ENCODE measurements around the gene UGT1A4.

GRCh38 chr2:233792720-233793119, 74.2 kb downstream of the UGT1A4 start:
- TF ChIP-seq, protein P1, sequence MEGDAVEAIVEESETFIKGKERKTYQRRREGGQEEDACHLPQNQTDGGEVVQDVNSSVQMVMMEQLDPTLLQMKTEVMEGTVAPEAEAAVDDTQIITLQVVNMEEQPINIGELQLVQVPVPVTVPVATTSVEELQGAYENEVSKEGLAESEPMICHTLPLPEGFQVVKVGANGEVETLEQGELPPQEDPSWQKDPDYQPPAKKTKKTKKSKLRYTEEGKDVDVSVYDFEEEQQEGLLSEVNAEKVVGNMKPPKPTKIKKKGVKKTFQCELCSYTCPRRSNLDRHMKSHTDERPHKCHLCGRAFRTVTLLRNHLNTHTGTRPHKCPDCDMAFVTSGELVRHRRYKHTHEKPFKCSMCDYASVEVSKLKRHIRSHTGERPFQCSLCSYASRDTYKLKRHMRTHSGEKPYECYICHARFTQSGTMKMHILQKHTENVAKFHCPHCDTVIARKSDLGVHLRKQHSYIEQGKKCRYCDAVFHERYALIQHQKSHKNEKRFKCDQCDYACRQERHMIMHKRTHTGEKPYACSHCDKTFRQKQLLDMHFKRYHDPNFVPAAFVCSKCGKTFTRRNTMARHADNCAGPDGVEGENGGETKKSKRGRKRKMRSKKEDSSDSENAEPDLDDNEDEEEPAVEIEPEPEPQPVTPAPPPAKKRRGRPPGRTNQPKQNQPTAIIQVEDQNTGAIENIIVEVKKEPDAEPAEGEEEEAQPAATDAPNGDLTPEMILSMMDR (conservative IDR thresholded peaks at IDR 0.05; ENCODE audit: low read length), result no peak
- no peak for TF ChIP-seq EZH2phosphoT487 (IDR thresholded peaks at IDR 0.05; ENCODE audit: borderline replicate concordance)

All from Loucy (cell line).